GM23248 (cell line): ENCODE measurements around the gene POFUT2.

Source experiments
- EZH2 ChIP-seq: fragments of 200-600 bp; sonication (generic); IDR thresholded peaks from 2 replicates; pipeline ENCODE4 v1.6.1; 2018; ENCODE audit warnings: antibody characterized with exemption, mild to moderate bottlenecking; ENCODE audit not compliant: insufficient read depth, poor library complexity, severe bottlenecking
- EZH2phosphoT487 ChIP-seq: fragments of 200-600 bp; sonication (generic); IDR thresholded peaks from 2 replicates; pipeline ENCODE4 v1.6.1; 2018; ENCODE audit warnings: antibody characterized with exemption, moderate library complexity, mild to moderate bottlenecking, low read depth; ENCODE audit not compliant: insufficient read depth

GRCh38 chr21:45267390-45267760 is 20.3 kb downstream of the POFUT2 start:
- TF ChIP-seq EZH2 (no peak), EZH2phosphoT487 (no peak)
